Nephron (organoid): ENCODE measurements around the gene ADD3.
"Not testable (repeated sequence)": the region's sequence is repeated elsewhere in the genome, so short reads cannot be mapped to it uniquely, and the experiment has no call there.

Experiments used
- H3K27ac Mint-ChIP-seq, 3 experiments: 2 replicates each; pipeline ENCODE4 v1.8.0; 2020; ENCODE audit warnings: mixed read lengths in 3 of 3, mild to moderate bottlenecking in 2 of 3, moderate library complexity in 1 of 3
- H3K27me3 Mint-ChIP-seq: 2 replicates; pipeline ENCODE4 v1.8.0; 2021; ENCODE audit warnings: low read depth, mild to moderate bottlenecking, moderate library complexity, mixed read lengths
- H3K36me3 Mint-ChIP-seq: 2 replicates; pipeline ENCODE4 v1.8.0; 2020; ENCODE audit warnings: low read depth, mixed read lengths
- H3K4me1 Mint-ChIP-seq: 2 replicates; pipeline ENCODE4 v1.8.0; 2020; ENCODE audit warnings: mixed read lengths
- H3K4me3 Mint-ChIP-seq, 3 experiments: 2 replicates each; pipeline ENCODE4 v1.8.0; 2020; ENCODE audit warnings: mild to moderate bottlenecking in 3 of 3, mixed read lengths in 3 of 3, moderate library complexity in 2 of 3
- H3K9me3 Mint-ChIP-seq: 2 replicates; pipeline ENCODE4 v1.8.0; 2020; ENCODE audit warnings: mixed read lengths
- CTCF ChIP-seq, 3 experiments: fragments of 200-600 bp; sonication (generic); IDR thresholded peaks; one replicate each; pipeline ENCODE4 v1.5.0; 2021; ENCODE audit warnings: antibody characterized with exemption in 3 of 3; ENCODE audit not compliant: unreplicated experiment in 3 of 3

ADD3 gene

GRCh38 chr10:110048781-110049180, 41.0 kb downstream of the ADD3 start:
- H3K27ac Mint-ChIP-seq = no peak overlapping the region

GRCh38 chr10:110049889-110050591, 42.3 kb downstream of the ADD3 start:
- not testable (repeated sequence) for H3K4me1 Mint-ChIP-seq, H3K27ac Mint-ChIP-seq, H3K27me3 Mint-ChIP-seq, H3K4me3 Mint-ChIP-seq
- Mint-ChIP-seq H3K36me3 (peaks cover 47% of the 10 kb centered on the region), H3K9me3 (peaks cover 11% of the 10 kb centered on the region)

More at GRCh38 chr10:110048781-110049180, 41.0 kb downstream of the ADD3 start:
- H3K27me3 Mint-ChIP-seq = no peaks in the 10 kb centered on the region
- H3K4me3 Mint-ChIP-seq = no peak overlapping the region
- peaks cover 54% of the 10 kb centered on the region for H3K36me3 Mint-ChIP-seq
- no peak for TF ChIP-seq CTCF (IDR thresholded peaks at IDR 0.05; ENCODE audit: unreplicated experiment in 3 of 3)
- peaks cover 11% of the 10 kb centered on the region for H3K9me3 Mint-ChIP-seq
- peaks cover 5% of the 10 kb centered on the region for H3K4me1 Mint-ChIP-seq

- no peak overlapping the region for H3K27ac Mint-ChIP-seq
- peaks cover 15% of the 10 kb centered on the region for H3K4me1 Mint-ChIP-seq
- H3K4me3 Mint-ChIP-seq = no peak overlapping the region
- no peaks in the 10 kb centered on the region for H3K27me3 Mint-ChIP-seq
- peaks cover 44% of the 10 kb centered on the region for H3K36me3 Mint-ChIP-seq
- H3K9me3 Mint-ChIP-seq = peaks cover 11% of the 10 kb centered on the region
- no peak for TF ChIP-seq CTCF (IDR thresholded peaks at IDR 0.05; ENCODE audit: unreplicated experiment in 3 of 3)
These were observed 43.7 kb downstream of the ADD3 start for GRCh38 chr10:110051487-110051886.

GRCh38 chr10:110052916-110053315, 45.1 kb downstream of the ADD3 start:
- H3K9me3 Mint-ChIP-seq = peaks cover 11% of the 10 kb centered on the region
- no peak for TF ChIP-seq CTCF (IDR thresholded peaks at IDR 0.05; ENCODE audit: unreplicated experiment in 3 of 3)

GRCh38 chr10:110056822-110057221, 49.0 kb downstream of the ADD3 start:
- no peak for TF ChIP-seq CTCF (IDR thresholded peaks at IDR 0.05; ENCODE audit: unreplicated experiment in 3 of 3)
- H3K36me3 Mint-ChIP-seq = peaks cover 3% of the 10 kb centered on the region
- no peaks in the 10 kb centered on the region for H3K27me3 Mint-ChIP-seq
- H3K4me1 Mint-ChIP-seq = peaks cover 48% of the 10 kb centered on the region
- H3K27ac Mint-ChIP-seq = peak overlapping the region; percentile 27 to 74 (median 74)
- H3K9me3 Mint-ChIP-seq = no peaks in the 10 kb centered on the region
- no peak overlapping the region for H3K4me3 Mint-ChIP-seq

More at GRCh38 chr10:110052916-110053315, 45.1 kb downstream of the ADD3 start:
- H3K4me1 Mint-ChIP-seq = peaks cover 27% of the 10 kb centered on the region
- no peak overlapping the region for H3K4me3 Mint-ChIP-seq
- H3K27me3 Mint-ChIP-seq = no peaks in the 10 kb centered on the region
- H3K36me3 Mint-ChIP-seq = peaks cover 31% of the 10 kb centered on the region
- H3K27ac Mint-ChIP-seq = peak overlapping the region in 1 of 3 experiments; percentile 28

GRCh38 chr10:110057456-110057855, 49.7 kb downstream of the ADD3 start:
- H3K4me1 Mint-ChIP-seq = peaks cover 49% of the 10 kb centered on the region
- H3K27me3 Mint-ChIP-seq = no peaks in the 10 kb centered on the region
- H3K27ac Mint-ChIP-seq = peak overlapping the region; percentile 27 to 74 (median 74)
- no peak for TF ChIP-seq CTCF (IDR thresholded peaks at IDR 0.05; ENCODE audit: unreplicated experiment in 3 of 3)
- no peaks in the 10 kb centered on the region for H3K9me3 Mint-ChIP-seq
- no peak overlapping the region for H3K4me3 Mint-ChIP-seq
- peaks cover 3% of the 10 kb centered on the region for H3K36me3 Mint-ChIP-seq
